ENCODE measurements around the gene AVEN. TPM values are rescaled to one million over a fixed set of nuclear protein-coding genes. Genes with fewer than 3 reads are reported as not detected.

The AVEN gene
- total RNA-seq, 1 donor from 2014 or later = 8.9 TPM

GRCh38 chr15:33913459-33913858 lies 125.5 kb downstream of the AVEN start:
- no peak overlapping the region for H3K27ac ChIP-seq
- H3K9me3 ChIP-seq = no peaks in the 10 kb centered on the region
- no peaks in the 10 kb centered on the region for H3K36me3 ChIP-seq
- H3K4me3 ChIP-seq = no peak overlapping the region
- DNase-seq = no peak
- no peak for TF ChIP-seq CTCF (IDR thresholded peaks at IDR 0.05)
- H3K4me1 ChIP-seq = no peaks in the 10 kb centered on the region
- intact Hi-C loops (cut with DNase I) = no loop called here
- no peaks in the 10 kb centered on the region for H3K27me3 ChIP-seq (ENCODE audit: low read depth)
- no peak for ATAC-seq

GRCh38 chr15:33912326-33912725 lies 126.7 kb downstream of the AVEN start:
- intact Hi-C loops (cut with DNase I) = no loop called here
- no peak overlapping the region for H3K4me3 ChIP-seq

GRCh38 chr15:33910741-33911140 lies 128.3 kb downstream of the AVEN start:
- no peaks in the 10 kb centered on the region for H3K36me3 ChIP-seq
- no peaks in the 10 kb centered on the region for H3K4me1 ChIP-seq
- no peak overlapping the region for H3K4me3 ChIP-seq
- no peak for ATAC-seq
- no peaks in the 10 kb centered on the region for H3K9me3 ChIP-seq
- no peak overlapping the region for H3K27ac ChIP-seq
- DNase-seq = no peak
- intact Hi-C loops (cut with DNase I) = no loop called here
- TF ChIP-seq CTCF (IDR thresholded peaks at IDR 0.05) = no peak
- no peaks in the 10 kb centered on the region for H3K27me3 ChIP-seq (ENCODE audit: low read depth)

More at GRCh38 chr15:33912326-33912725, 126.7 kb downstream of the AVEN start:
- no peak overlapping the region for H3K27ac ChIP-seq
- H3K4me1 ChIP-seq = no peaks in the 10 kb centered on the region
- DNase-seq (no peak), ATAC-seq (no peak)
- H3K36me3 ChIP-seq = no peaks in the 10 kb centered on the region
- no peaks in the 10 kb centered on the region for H3K9me3 ChIP-seq
- TF ChIP-seq CTCF (IDR thresholded peaks at IDR 0.05) = no peak
- H3K27me3 ChIP-seq (ENCODE audit: low read depth) = no peaks in the 10 kb centered on the region

- H3K27ac ChIP-seq = no peak overlapping the region
- no peak for DNase-seq
- no peaks in the 10 kb centered on the region for H3K9me3 ChIP-seq
- H3K27me3 ChIP-seq (ENCODE audit: low read depth) = no peaks in the 10 kb centered on the region
- no peak for ATAC-seq
- no peaks in the 10 kb centered on the region for H3K4me1 ChIP-seq
- no peak overlapping the region for H3K4me3 ChIP-seq
- H3K36me3 ChIP-seq = no peaks in the 10 kb centered on the region
- TF ChIP-seq CTCF (IDR thresholded peaks at IDR 0.05) = no peak
- intact Hi-C loops (cut with DNase I) = no loop called here
Observed at GRCh38 chr15:33908406-33908805, 130.6 kb downstream of the AVEN start.

- Histone ChIP-seq H3K4me3 (no peak overlapping the region), H3K27ac (no peak overlapping the region), H3K36me3 (no peaks in the 10 kb centered on the region), H3K4me1 (no peaks in the 10 kb centered on the region), H3K27me3 (ENCODE audit: low read depth) (no peaks in the 10 kb centered on the region), H3K9me3 (no peaks in the 10 kb centered on the region)
- DNase-seq (no peak), ATAC-seq (no peak)
- intact Hi-C loops (cut with DNase I) = no loop called here
- no peak for TF ChIP-seq CTCF (IDR thresholded peaks at IDR 0.05)
Observed at GRCh38 chr15:33907326-33907725, 131.7 kb downstream of the AVEN start.

- no peaks in the 10 kb centered on the region for H3K36me3 ChIP-seq
- H3K27me3 ChIP-seq (ENCODE audit: low read depth) = no peaks in the 10 kb centered on the region
- DNase-seq (no peak), ATAC-seq (no peak)
- intact Hi-C loops (cut with DNase I) = no loop called here
- H3K4me3 ChIP-seq = no peak overlapping the region
- no peaks in the 10 kb centered on the region for H3K9me3 ChIP-seq
- no peak overlapping the region for H3K27ac ChIP-seq
- TF ChIP-seq CTCF (IDR thresholded peaks at IDR 0.05) = no peak
- no peaks in the 10 kb centered on the region for H3K4me1 ChIP-seq
Observed at GRCh38 chr15:33903661-33904060, 135.3 kb downstream of the AVEN start.

All from lower lobe of right lung (tissue), 2 donors.